H9 (cell line): Measurements from ENCODE around the gene PARD3. TPM values are rescaled to one million over a fixed set of nuclear protein-coding genes. Genes with fewer than 3 reads are reported as not detected.
A peak's percentile ranks its signal among the peaks of the same experiment; 100 is the strongest.

Source experiments
- DNase-seq: peaks from one replicate; pipeline ENCODE4 v3.0.0-alpha.2; 2017
- H2AFZ ChIP-seq: one replicate; pipeline ENCODE4 v1.6.1; 2013; ENCODE audit warnings: mild to moderate bottlenecking, low read length, control low read depth, moderate library complexity
- H2AK5ac ChIP-seq: 2 replicates; pipeline ENCODE4 v1.6.1; 2013; ENCODE audit warnings: low read length, control low read depth, mixed read lengths; ENCODE audit not compliant: insufficient read length
- H2BK120ac ChIP-seq: one replicate; pipeline ENCODE4 v1.6.1; 2013; ENCODE audit warnings: low read depth, mild to moderate bottlenecking, low read length, control low read depth, inconsistent platforms; ENCODE audit not compliant: poor library complexity, severe bottlenecking
- H2BK12ac ChIP-seq: 2 replicates; pipeline ENCODE4 v1.6.1; 2013; ENCODE audit warnings: low read length, control low read depth, mixed read lengths, low read depth; ENCODE audit not compliant: insufficient read length
- H2BK15ac ChIP-seq: 2 replicates; pipeline ENCODE4 v1.6.1; 2013; ENCODE audit warnings: low read depth, low read length, control low read depth
- H2BK20ac ChIP-seq: one replicate; pipeline ENCODE4 v1.6.1; 2013; ENCODE audit warnings: low read depth, mild to moderate bottlenecking, low read length, control low read depth, inconsistent platforms; ENCODE audit not compliant: poor library complexity, severe bottlenecking
- H2BK5ac ChIP-seq: 2 replicates; pipeline ENCODE4 v1.6.1; 2013; ENCODE audit warnings: low read length, control low read depth, mixed read lengths; ENCODE audit not compliant: insufficient read length
- H3K14ac ChIP-seq: 2 replicates; pipeline ENCODE4 v1.6.1; 2013; ENCODE audit warnings: low read length, control low read depth; ENCODE audit not compliant: insufficient read depth
- H3K18ac ChIP-seq: 2 replicates; pipeline ENCODE4 v1.6.1; 2013; ENCODE audit warnings: low read depth, mild to moderate bottlenecking, mixed read lengths, low read length, control low read depth; ENCODE audit not compliant: insufficient read length
- H3K23ac ChIP-seq: 2 replicates; pipeline ENCODE4 v1.6.1; 2013; ENCODE audit warnings: low read length, control low read depth, mixed read lengths, low read depth; ENCODE audit not compliant: insufficient read length
- H3K23me2 ChIP-seq: 2 replicates; pipeline ENCODE4 v1.6.1; 2013; ENCODE audit warnings: low read depth, mild to moderate bottlenecking, mixed read lengths, low read length, control low read depth; ENCODE audit not compliant: insufficient read length, poor library complexity, severe bottlenecking
- H3K27ac ChIP-seq: 2 replicates; pipeline ENCODE4 v1.5.1; 2013; ENCODE audit warnings: low read length, control low read depth, mixed read lengths, low read depth; ENCODE audit not compliant: insufficient read length
- H3K27me3 ChIP-seq: 2 replicates; pipeline ENCODE4 v1.6.1; 2013; ENCODE audit warnings: low read length, control low read depth, inconsistent platforms; ENCODE audit not compliant: insufficient read depth
- H3K4ac ChIP-seq: 2 replicates; pipeline ENCODE4 v1.6.1; 2013; ENCODE audit warnings: low read depth, mild to moderate bottlenecking, control low read depth, inconsistent platforms, low read length, moderate library complexity
- H3K4me1 ChIP-seq: 2 replicates; pipeline ENCODE4 v1.6.1; 2013; ENCODE audit warnings: low read length, control low read depth, inconsistent platforms; ENCODE audit not compliant: insufficient read depth
- H3K4me2 ChIP-seq: 2 replicates; pipeline ENCODE4 v1.6.1; 2013; ENCODE audit warnings: low read length, control low read depth, mixed read lengths; ENCODE audit not compliant: insufficient read length, insufficient read depth
- H3K56ac ChIP-seq: 2 replicates; pipeline ENCODE4 v1.6.1; 2013; ENCODE audit warnings: low read depth, mild to moderate bottlenecking, mixed read lengths, low read length, control low read depth; ENCODE audit not compliant: insufficient read length
- H3K79me1 ChIP-seq: 2 replicates; pipeline ENCODE4 v1.6.1; 2013; ENCODE audit warnings: low read depth, mild to moderate bottlenecking, moderate library complexity, low read length, control low read depth, inconsistent platforms; ENCODE audit not compliant: insufficient read depth, poor library complexity, severe bottlenecking
- H3K79me2 ChIP-seq: 2 replicates; pipeline ENCODE4 v1.6.1; 2013; ENCODE audit warnings: low read length, control low read depth, inconsistent platforms; ENCODE audit not compliant: insufficient read depth
- H3K9ac ChIP-seq: 2 replicates; pipeline ENCODE4 v1.6.1; 2013; ENCODE audit warnings: low read length, control low read depth, mixed read lengths; ENCODE audit not compliant: insufficient read length; ENCODE audit errors: extremely low read depth
- H3K9me3 ChIP-seq: one replicate; pipeline ENCODE4 v1.6.1; 2013; ENCODE audit warnings: low read depth, low read length, inconsistent platforms; ENCODE audit not compliant: control insufficient read depth
- H3T11ph ChIP-seq: one replicate; pipeline ENCODE4 v1.6.1; 2013; ENCODE audit warnings: mild to moderate bottlenecking, low read length, control low read depth, inconsistent platforms
- H4K20me1 ChIP-seq: one replicate; pipeline ENCODE4 v1.6.1; 2013; ENCODE audit not compliant: control insufficient read depth, insufficient read length, insufficient read depth
- H4K5ac ChIP-seq: 2 replicates; pipeline ENCODE4 v1.6.1; 2013; ENCODE audit warnings: low read depth, mild to moderate bottlenecking, mixed read lengths, low read length, control low read depth; ENCODE audit not compliant: insufficient read length
- H4K8ac ChIP-seq: replicated peaks from 2 replicates; pipeline ENCODE4 v1.6.1; 2013; ENCODE audit warnings: low read length, control low read depth, mixed read lengths, low read depth; ENCODE audit not compliant: insufficient read length
- H4K91ac ChIP-seq: 2 replicates; pipeline ENCODE4 v1.6.1; 2013; ENCODE audit warnings: low read depth, mild to moderate bottlenecking, moderate library complexity, mixed read lengths, low read length, control low read depth; ENCODE audit not compliant: insufficient read length
- H3K27ac Mint-ChIP-seq, 3 experiments: 2 replicates in 2 of 3; 3 replicates in 1 of 3; pipeline ENCODE4 v1.8.0; 2020 to 2021; ENCODE audit warnings: mixed read lengths in 3 of 3, mild to moderate bottlenecking in 1 of 3, moderate library complexity in 1 of 3
- H3K27me3 Mint-ChIP-seq: 2 replicates; pipeline ENCODE4 v1.8.0; 2021; ENCODE audit warnings: low read depth, mild to moderate bottlenecking, moderate library complexity, mixed read lengths
- H3K36me3 Mint-ChIP-seq, 3 experiments: 2 replicates in 2 of 3; 3 replicates in 1 of 3; pipeline ENCODE4 v1.8.0; 2020 to 2021; ENCODE audit warnings: low read depth in 3 of 3, mixed read lengths in 3 of 3; ENCODE audit not compliant: insufficient read depth in 1 of 3
- H3K4me1 Mint-ChIP-seq, 2 experiments: 2 replicates each; pipeline ENCODE4 v1.8.0; 2020; ENCODE audit warnings: mixed read lengths in 2 of 2
- H3K4me3 Mint-ChIP-seq, 2 experiments: 2 replicates in 1 of 2; 3 replicates in 1 of 2; pipeline ENCODE4 v1.8.0; 2020 to 2021; ENCODE audit warnings: mild to moderate bottlenecking in 2 of 2, mixed read lengths in 2 of 2, moderate library complexity in 1 of 2
- H3K9me3 Mint-ChIP-seq, 2 experiments: 2 replicates in 1 of 2; 3 replicates in 1 of 2; pipeline ENCODE4 v1.8.0; 2020; ENCODE audit warnings: mild to moderate bottlenecking in 2 of 2, mixed read lengths in 2 of 2, moderate library complexity in 1 of 2
- CTCF ChIP-seq: fragments of 200-600 bp; sonication (generic); conservative IDR thresholded peaks from 3 replicates; pipeline ENCODE4 v1.8.0; 2021; ENCODE audit warnings: antibody characterized with exemption, mild to moderate bottlenecking
- WGBS: extraction: QIAGEN DNeasy Blood & Tissue Kit; methylation state at CpG from one replicate; pipeline ENCODE4 v1.1.7; 2013; ENCODE audit warnings: missing lambda C conversion rate, low lambda C conversion rate, mixed read lengths; ENCODE audit not compliant: insufficient read length; ENCODE audit errors: extremely low coverage; 5-methylcytosine and 5-hydroxymethylcytosine counted together
- total RNA-seq: library from RNA; stranded (reverse); gene quantifications from 2 replicates; pipeline ENCODE4 v1.2.1, GENCODE V29; 2021

PARD3 gene
- total RNA-seq, 1 experiment from 2014 or later = 44.7 TPM

- no peak overlapping the region for H4K8ac ChIP-seq
- peaks cover 3% of the 10 kb centered on the region; the same call in 1 of the 2 replicates for H3K79me2 ChIP-seq
- no peak overlapping the region for H2BK5ac ChIP-seq
- no peak overlapping the region for H2BK15ac ChIP-seq
- Mint-ChIP-seq H3K9me3 (no peaks in the 10 kb centered on the region), H3K4me1 (peaks cover 62 to 72% of the 10 kb centered on the region in 2 experiments), H3K4me3 (peak overlapping the region in 1 of 2 experiments; percentile 27; a peak in 3 of 5 replicates), H3K27ac (peak overlapping the region in 2 of 3 experiments; percentile 79 to 85; a peak in 4 of 7 replicates), H3K27me3 (no peaks in the 10 kb centered on the region), H3K36me3 (no peaks in the 10 kb centered on the region)
- H3K9me3 ChIP-seq = no peaks in the 10 kb centered on the region
- no peak overlapping the region for H3T11ph ChIP-seq
- no peaks in the 10 kb centered on the region for H3K27me3 ChIP-seq
- WGBS = no CpG with 5 or more reads among the region's 4 CpGs
- H3K4ac ChIP-seq = no peak overlapping the region
- peaks cover 21% of the 10 kb centered on the region for H3K4me1 ChIP-seq
- no peak for TF ChIP-seq CTCF
- no peaks in the 10 kb centered on the region for H3K23me2 ChIP-seq
- no peak overlapping the region for H2BK120ac ChIP-seq
- H3K56ac ChIP-seq = no peak overlapping the region
- H3K27ac ChIP-seq = peak overlapping the region; percentile 4
- no peak overlapping the region for H4K91ac ChIP-seq
- H3K18ac ChIP-seq = no peak overlapping the region
- no peak overlapping the region for H2AK5ac ChIP-seq
- H2AFZ ChIP-seq = no peak overlapping the region
- H3K23ac ChIP-seq = no peak overlapping the region
- H4K20me1 ChIP-seq = no peaks in the 10 kb centered on the region
- H2BK12ac ChIP-seq = no peak overlapping the region
- H3K9ac ChIP-seq = no peak overlapping the region
- no peak overlapping the region for H2BK20ac ChIP-seq
- H3K14ac ChIP-seq = no peak overlapping the region
- H3K79me1 ChIP-seq = peaks cover 5% of the 10 kb centered on the region
- H4K5ac ChIP-seq = no peak overlapping the region
- peak overlapping the region; percentile 2 for H3K4me2 ChIP-seq
- no peak for DNase-seq
Observed at GRCh38 chr10:34656661-34657060, 158.4 kb downstream of the PARD3 start.
